GM18520 (cell line): ENCODE data around the gene GASK1B.
A peak's percentile ranks its signal among the peaks of the same experiment; 100 is the strongest.

Source experiments
- ATAC-seq: cut with Tn5 transposase; IDR thresholded peaks from one replicate; pipeline ENCODE4 v1.9.1; 2021; ENCODE audit not compliant: unreplicated experiment

GASK1B gene

GRCh38 chr4:158172261-158173258 is at the start of gene GASK1B:
GASK1B (minus strand) TSS chr4:158173025; CDS start chr4:158171375, 1,650 bp downstream.
- ATAC-seq, result peak; percentile 35

- ATAC-seq, result no peak
Measured at GRCh38 chr4:158219623-158220022, 46.8 kb upstream of the GASK1B start.

- no peak for ATAC-seq
Measured at GRCh38 chr4:158217763-158218162, 44.9 kb upstream of the GASK1B start.

GRCh38 chr4:158214856-158215255 is 42.0 kb upstream of the GASK1B start:
- ATAC-seq, result no peak

DNA sequence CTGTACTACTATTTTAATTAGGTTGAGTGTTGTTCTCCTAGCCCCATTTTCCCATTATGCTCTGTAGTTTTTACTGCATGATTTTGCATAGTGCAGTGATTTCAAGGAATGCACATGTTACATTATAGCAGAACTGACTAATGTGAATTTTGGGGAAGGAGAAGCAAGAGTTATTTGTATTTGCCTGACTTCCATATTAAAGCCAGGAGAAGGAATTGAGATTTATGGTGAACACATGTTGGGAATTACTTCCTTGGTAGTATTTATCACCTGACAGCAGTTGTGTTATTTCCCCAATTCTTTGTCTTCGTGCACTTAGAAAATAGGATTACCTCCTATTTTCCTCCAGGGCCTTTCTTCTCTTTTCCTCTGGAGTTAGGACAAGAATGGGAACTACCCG is 40.6 kb upstream of the GASK1B start:
- ATAC-seq, result no peak

- no peak for ATAC-seq
Measured at GRCh38 chr4:158211222-158211621, 38.4 kb upstream of the GASK1B start.

DNA sequence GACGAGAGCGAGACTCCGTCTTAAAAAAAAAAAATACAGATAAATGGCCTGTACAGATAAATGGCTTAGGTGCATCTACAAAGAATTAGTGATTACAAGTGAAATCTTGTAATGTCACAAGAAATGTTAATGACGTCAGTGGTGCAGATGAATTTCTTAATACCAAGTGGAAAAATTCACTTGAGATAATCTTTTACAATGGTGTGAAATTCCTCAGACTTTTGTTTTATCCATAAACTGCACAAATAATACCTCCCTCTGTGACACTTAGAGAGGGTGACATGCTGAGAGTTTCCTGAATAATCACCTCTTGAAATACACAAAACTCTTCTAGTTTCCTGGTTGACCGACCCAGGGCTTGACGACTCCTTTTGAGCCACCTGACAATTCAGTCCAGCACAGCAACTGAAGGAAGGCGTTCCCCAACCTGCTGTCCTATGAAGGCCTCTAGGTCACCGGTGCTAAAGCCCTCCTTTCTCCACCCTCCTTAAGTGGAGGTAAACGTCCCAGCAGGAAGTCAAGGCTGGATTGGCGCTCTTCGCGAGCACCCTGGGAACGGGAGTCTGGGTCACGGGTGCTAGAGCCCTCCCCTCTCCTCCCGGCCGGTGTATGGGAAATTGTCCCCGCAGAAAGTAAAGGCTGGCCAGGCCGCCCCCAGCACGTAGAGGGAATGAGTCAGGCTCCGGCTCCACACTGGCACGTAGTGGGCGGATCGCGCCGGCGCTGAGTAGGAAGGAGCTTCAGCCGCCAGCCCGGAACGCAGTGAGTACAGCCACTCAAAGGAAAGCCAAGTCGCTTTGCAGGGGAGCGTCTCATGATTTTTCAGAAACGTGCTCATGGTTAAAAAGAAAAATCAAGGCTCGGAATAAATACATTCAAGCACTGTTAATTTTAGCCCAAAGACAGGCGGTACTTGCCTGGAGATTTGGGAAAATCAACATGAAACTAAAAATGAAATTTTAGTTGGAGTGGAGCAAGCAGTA is 37.3 kb upstream of the GASK1B start, which contains the start of gene TMEM144:
TMEM144 (plus strand) TSS at position 662 of the 983 bp plus-strand sequence. CDS start 2,182 bp downstream, outside the sequence.
- peak; percentile 85 for ATAC-seq

DNA sequence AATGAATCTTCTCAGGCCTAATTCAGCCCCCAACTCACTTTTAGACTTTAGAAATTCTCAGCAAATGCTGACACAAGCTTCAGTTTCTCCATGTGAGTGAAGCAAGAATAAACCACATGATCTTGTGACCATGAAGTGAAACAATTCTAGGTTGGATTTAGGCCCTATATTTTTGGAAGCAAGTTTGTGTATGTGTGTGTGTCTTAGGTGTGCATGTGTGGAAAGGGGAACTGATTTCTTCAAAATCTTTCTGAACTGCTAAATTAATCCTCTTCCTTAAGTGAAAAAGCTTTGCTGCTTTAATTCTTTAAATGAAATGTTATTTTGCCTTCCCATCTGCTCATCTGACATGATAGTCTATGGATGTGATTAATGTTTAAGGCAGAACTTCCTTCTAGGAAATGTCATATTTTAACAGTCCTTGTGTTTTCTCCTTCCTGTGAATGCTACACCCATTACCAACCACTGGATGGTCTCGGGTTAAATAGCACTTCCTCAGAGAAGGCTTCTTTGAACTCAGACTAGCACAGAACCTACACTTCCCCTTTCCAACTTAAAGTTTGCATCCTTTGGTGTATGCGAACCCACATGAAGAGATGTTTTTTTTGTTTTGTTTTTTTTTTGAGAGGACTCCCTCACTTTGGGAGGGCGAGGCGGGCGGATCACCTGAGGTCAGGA is 36.3 kb upstream of the GASK1B start:
- no peak for ATAC-seq

- ATAC-seq, result no peak
Measured at GRCh38 chr4:158203929-158204328, 31.1 kb upstream of the GASK1B start.

GRCh38 chr4:158203436-158203835 is 30.6 kb upstream of the GASK1B start:
- ATAC-seq, result no peak

DNA sequence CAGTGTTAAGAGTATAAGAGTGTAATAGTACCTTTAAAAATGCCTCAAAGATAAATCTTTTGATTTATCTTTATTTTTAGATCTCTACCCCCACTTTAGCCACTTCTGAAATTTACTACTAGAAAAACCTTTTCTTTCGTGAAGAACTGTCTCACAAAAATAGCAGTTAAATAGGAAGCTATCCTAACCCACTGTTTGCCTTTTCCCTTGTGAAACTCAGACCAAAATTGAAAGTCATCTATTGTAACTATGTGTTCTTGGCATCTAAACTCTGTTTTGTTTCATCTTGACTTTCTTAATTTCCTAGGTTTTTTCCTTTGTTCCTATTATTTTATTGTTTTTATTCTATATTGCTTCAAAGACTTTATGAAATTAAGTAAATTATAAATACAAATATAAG is 29.7 kb upstream of the GASK1B start:
- ATAC-seq, result no peak

DNA sequence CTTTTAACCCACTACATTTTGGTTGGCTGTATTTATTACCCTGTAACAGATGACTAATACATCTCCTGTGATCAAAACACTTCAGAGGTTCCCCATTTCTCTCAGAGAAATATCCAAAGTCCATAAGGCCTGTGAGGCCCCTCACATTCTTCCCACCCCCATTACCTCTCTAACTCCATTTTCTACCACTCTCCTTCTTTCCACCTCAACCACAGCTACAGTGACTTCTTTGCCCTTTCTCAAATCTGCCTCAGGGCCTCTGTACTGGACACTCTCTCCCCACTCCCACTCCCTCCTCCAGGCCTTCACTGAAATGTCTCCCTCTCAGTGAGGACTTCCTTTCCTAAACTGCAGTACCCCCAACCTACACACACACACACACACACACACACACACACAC is 29.1 kb upstream of the GASK1B start:
- ATAC-seq, result no peak

- ATAC-seq, result no peak
Measured at GRCh38 chr4:158201322-158201721, 28.5 kb upstream of the GASK1B start.

GRCh38 chr4:158200214-158200613 is 27.4 kb upstream of the GASK1B start:
- no peak for ATAC-seq

- no peak for ATAC-seq
Measured at GRCh38 chr4:158197194-158197776, 24.5 kb upstream of the GASK1B start.

DNA sequence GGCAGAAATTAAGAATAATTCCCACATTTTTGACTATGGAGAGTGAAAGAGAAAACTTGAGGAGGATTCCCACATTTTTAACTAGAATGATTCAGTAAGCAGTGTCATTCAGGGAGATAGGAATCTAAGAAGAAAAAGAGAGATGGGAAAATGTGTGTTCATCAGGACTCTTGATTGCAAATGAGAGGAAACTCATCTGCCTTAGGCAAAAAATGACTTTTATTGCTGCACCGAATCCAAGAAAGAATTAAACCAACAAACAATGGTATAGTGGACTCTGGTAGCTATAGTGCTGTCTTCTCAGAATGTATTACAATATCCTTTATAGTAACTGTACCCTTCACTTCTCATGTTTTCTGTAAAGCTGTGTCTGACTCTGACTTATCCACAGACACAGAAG is 22.5 kb upstream of the GASK1B start:
- no peak for ATAC-seq

- peak; percentile 67 for ATAC-seq
Measured at GRCh38 chr4:158193171-158193749, 20.4 kb upstream of the GASK1B start.

DNA sequence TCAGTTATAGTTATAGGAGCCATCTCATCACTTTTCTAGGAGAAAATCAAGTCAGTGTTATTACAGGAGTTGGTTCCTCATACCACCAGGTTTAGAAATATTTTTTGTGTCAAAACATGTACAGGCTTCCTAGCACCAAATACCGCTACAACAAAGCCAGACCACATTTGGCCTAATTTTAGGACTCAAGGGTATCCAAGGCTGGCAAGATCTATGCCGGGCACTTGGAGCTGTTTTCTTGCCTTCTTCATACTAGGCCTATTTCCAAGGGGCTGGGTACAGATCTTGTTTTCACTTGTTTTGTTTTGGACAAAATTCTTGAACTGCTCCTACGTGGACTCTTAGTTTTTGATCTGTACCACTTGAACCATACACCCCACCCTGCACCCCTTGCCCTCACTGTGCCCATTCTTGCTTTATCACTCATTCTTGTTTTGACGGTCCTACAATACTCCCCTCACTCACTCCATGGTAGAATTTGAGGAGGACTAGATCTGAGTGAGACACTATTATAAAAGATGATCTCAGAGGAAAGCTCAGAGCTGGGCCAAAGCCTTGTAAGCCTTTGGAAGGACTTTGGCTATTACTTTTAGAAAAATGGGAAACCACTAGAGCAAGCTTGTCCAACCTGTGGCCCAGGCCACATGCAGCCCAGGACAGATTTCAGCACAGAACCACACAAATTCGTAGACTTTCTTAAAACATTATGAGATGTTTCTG is 19.8 kb upstream of the GASK1B start:
- no peak for ATAC-seq

- ATAC-seq, result no peak
Measured at GRCh38 chr4:158190718-158191117, 17.9 kb upstream of the GASK1B start.
